NT2/D1 (cell line): ENCODE data around the gene GPR78.

Experiments
- SUZ12 ChIP-seq: IDR thresholded peaks from 2 replicates; pipeline ENCODE4 v1.6.1; 2011; ENCODE audit not compliant: insufficient read length, insufficient read depth; ENCODE audit errors: extremely low read depth
- YY1 ChIP-seq: IDR thresholded peaks from 2 replicates; pipeline ENCODE4 v1.6.1; 2011; ENCODE audit not compliant: insufficient read length, insufficient read depth

DNA sequence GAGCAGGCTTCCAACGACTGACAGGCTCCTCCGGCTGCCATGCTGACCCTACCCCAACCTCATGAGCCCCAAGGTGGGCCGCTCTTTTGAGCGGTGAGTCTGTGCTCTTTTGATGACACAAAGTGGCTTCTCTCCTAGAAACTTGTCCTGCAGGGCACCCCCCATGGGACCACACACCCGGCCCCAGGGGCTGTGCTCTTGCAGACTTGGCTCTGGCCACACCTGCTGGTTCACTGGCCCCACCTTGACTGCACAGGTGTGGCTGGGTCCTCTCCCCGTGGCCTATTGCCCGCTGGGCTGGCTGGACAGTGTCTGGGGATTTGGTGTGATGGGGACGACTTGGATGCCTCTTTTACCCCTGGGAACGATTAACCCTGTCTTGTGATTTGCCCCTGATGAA lies 10.9 kb downstream of the GPR78 start:
- no peak for TF ChIP-seq YY1
- TF ChIP-seq SUZ12 = no peak
